Measurements from ENCODE around the gene IQCC. TPM values are rescaled to one million over a fixed set of nuclear protein-coding genes. Genes with fewer than 3 reads are reported as not detected.
A peak's percentile ranks its signal among the peaks of the same experiment; 100 is the strongest.
"Not testable (repeated sequence)": the region's sequence is repeated elsewhere in the genome, so short reads cannot be mapped to it uniquely, and the experiment has no call there.

The IQCC gene
- total RNA-seq (2014; rRNA removed; shearing (Covaris generic)): 4.8 and 9.1 TPM in 2 replicates

GRCh38 chr1:32205401-32206370, at the start of gene IQCC:
Gene IQCC, plus strand, starts transcription at chr1:32205671. Its CDS starts 11 bp downstream, at chr1:32205682.
- DNase-seq (ENCODE audit: low spot score): peak; percentile 93

DNA sequence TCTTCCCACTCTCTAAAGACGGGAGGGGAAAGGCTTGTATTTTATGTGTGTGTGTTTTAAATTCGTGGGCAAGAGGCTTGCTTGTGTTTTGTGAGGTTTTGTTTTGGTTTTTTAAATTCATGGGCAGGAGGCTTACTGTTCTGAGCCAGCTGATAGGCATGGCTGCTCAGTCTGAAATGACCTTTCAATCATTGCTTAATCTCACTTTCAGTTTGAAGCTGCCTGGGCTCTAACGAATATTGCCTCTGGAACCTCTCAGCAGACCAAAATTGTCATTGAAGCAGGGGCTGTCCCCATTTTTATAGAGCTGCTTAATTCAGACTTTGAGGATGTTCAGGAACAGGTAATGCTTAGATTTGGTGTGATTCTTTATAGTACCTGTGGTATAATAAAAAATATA, 46.3 kb upstream of the IQCC start:
- DNase-seq (ENCODE audit: low spot score): no peak

DNA sequence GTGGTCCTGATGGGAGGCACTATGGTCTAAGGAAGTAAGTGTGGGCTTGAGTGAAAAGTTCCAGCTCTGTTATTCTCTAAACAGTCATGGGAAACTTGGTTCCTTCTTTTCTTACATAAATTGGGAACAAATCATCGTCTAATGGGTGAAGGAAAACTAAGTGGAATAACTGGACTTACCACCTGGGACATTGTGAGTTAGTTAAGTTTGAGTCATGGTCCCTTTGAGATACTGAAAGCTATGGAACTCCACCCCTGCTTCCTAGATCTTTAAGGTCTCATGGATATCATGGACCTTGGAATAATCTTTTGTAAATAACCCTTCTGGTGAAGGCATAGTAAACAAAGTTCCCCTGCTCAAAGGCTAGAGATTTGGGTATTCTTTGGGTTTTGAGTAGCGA, 42.1 kb upstream of the IQCC start:
- no peak for DNase-seq (ENCODE audit: low spot score)

GRCh38 chr1:32165633-32166032, 39.8 kb upstream of the IQCC start:
- not testable (repeated sequence) for DNase-seq (ENCODE audit: low spot score)

DNA sequence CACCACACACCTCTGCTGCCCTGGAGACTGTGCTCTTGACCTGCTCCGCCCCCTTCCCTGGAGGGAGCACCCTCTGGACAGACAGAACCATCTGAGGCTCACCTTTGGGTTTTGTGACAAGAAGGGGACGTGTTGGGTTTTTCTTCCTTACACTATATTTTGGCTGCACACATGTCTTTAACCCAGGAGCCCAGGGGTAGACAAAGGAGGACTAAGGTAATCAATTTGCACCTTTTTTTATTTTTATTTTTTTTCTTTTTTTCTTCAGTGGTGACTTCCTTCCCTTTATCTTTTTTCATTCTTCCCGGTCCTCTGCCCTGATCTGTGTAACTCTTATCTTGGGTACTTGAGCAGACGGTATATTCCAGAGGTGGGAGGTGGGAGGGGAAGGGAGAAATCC, 34.5 kb upstream of the IQCC start:
- no peak for DNase-seq (ENCODE audit: low spot score)

GRCh38 chr1:32172621-32173245, 32.7 kb upstream of the IQCC start:
- no peak for DNase-seq (ENCODE audit: low spot score)

DNA sequence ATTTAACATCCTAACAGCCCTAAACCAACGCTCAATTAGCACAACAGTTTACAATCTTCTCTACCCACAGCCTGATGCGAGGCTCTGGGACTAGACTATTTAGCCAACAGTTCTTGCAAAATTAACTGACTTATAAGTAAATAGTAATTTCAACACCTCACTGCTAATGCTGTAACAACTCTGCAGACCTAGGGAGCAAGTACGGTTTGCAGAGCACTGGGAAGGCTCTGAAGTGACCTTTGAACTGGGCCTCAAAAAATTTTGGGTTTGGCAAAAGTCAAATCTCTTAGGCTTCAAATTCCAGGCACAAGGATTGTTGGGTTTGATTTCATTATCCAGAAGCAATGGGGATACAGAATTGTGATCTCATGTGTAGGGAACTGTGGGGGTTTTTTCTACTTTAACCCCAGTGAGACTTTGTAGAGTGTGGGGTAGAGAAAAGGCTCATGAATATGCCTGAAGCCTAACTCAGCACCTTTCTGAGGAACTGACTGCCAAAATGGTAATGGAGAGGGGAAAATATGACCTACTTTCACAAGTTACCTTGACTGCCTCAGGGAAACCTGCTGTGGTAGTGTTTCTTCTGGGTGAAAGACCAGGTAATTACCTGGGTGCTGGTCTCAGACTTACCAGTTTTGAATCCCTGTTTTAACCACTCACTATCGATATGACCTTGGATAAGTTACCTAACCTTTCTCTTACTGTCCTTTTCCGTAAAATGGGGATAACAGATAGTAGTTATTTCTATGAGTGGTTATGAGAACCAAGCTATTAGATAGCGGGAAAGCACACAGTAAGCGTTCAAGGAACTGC, 26.9 kb upstream of the IQCC start:
- no peak for DNase-seq (ENCODE audit: low spot score)

- no peak for DNase-seq (ENCODE audit: low spot score)
Observed at GRCh38 chr1:32179193-32179442, 26.4 kb upstream of the IQCC start.

DNA sequence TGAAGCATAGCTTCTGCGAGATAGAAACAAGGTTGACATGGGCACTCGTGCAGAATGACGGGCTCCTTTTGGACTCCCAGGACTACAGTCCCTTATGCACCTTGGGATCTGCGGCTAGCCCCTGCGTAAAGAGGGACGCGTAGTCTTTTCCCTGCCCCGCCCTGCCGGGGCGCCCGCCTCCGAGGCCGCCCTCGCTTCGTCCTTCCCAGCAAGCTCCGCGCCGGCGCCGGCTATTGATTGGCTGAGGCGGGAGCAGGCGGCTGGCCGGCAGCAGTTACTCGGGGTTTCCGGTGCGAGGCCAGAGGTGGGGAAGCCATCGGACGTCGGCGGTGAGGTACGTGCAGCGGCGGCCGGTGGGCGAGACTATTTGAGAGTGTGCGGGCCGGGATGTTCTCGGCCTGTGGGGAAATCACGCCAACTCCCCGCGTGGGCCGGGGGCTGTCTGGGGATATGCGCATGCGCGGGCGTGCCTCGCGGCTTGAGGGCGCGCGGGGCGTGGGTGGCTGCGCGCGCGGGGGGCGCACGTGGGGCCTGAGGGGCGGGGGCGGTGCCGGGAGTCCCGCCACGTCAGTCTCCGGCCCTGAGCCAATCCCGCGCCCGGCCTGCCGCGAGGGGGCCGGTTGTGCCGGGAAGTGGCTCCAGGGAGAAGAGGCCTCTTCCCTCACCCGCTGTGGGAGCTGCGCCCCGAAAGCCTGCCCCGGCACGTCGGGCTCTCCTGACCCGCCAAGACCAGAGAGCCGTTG, 25.9 kb upstream of the IQCC start, which contains the start of gene TXLNA:
TSS of gene TXLNA (plus strand) at position 233 of the 743 bp plus-strand sequence. CDS start 671 bp downstream, outside the sequence.
- DNase-seq (ENCODE audit: low spot score): peak; percentile 91

GRCh38 chr1:32180186-32181060, 25.0 kb upstream of the IQCC start:
- peak; percentile 51 for DNase-seq (ENCODE audit: low spot score)

GRCh38 chr1:32181065-32181464, 24.4 kb upstream of the IQCC start:
- no peak for DNase-seq (ENCODE audit: low spot score)

DNA sequence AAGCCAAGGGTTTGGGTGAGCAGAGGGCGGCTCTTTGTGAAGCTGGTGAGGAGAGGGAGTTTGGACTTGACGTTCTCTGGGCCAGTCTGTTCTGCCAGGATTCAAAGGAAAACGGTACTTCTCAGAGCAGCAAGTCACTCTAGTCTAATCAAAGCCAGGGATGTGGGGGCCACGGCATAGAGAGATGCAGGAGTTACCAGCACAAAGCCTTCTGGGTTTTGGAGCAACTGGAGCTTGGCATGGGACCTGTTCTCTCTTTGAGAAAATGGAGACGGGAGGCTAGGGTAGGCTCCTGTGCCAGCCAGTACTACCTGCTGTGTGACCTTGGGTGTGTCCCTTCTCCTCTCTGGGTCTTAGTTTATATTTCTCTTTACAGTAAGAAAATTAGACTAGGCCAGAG, 23.9 kb upstream of the IQCC start:
- no peak for DNase-seq (ENCODE audit: low spot score)

- no peak for DNase-seq (ENCODE audit: low spot score)
Observed at GRCh38 chr1:32182060-32182459, 23.4 kb upstream of the IQCC start.

- no peak for DNase-seq (ENCODE audit: low spot score)
Observed at GRCh38 chr1:32184650-32185049, 20.8 kb upstream of the IQCC start.

DNA sequence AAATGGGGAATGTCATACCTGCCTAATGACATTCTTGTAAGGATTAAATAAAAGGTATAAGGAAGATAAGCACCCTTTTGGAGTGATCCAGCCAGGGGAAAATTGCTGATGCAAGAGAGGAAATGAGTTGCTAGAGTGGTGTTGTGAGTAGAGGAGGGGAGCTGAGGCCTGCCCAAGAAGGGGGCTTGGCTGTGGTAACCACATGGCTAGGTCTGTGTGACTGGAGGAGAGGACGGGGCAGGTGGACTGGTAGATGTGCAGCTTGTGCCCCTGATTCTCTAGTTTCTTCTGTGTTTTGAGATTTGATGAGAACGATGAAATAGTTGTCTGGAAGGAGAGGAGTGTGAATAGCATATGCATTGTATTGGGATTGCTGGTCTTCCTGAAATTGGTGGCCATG, 19.4 kb upstream of the IQCC start:
- DNase-seq (ENCODE audit: low spot score): no peak

DNA sequence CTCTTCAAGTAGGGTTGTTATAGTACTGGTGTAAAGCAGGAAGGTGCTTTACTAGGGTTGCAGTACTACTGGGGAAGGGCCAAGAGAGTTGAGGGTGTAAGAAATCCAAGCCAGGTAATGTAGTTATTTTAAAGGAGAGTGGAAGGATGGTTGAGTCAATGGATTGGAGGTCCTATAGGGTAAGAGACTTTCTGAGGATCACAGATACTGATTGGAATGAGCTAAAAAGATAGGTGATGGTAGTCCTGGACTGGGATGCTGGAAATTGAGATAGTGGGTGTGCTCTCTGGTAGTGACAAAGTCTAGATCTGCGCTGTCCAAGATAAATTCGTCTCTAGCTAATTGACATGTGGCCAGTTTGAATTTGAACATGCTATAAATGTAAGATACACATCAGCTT, 19.0 kb upstream of the IQCC start:
- no peak for DNase-seq (ENCODE audit: low spot score)

- no peak for DNase-seq (ENCODE audit: low spot score)
Observed at GRCh38 chr1:32187850-32188249, 17.6 kb upstream of the IQCC start.

- no peak for DNase-seq (ENCODE audit: low spot score)
Observed at GRCh38 chr1:32192220-32192948, 13.1 kb upstream of the IQCC start.

- DNase-seq (ENCODE audit: low spot score): no peak
Observed at GRCh38 chr1:32194984-32195383, 10.5 kb upstream of the IQCC start.

DNA sequence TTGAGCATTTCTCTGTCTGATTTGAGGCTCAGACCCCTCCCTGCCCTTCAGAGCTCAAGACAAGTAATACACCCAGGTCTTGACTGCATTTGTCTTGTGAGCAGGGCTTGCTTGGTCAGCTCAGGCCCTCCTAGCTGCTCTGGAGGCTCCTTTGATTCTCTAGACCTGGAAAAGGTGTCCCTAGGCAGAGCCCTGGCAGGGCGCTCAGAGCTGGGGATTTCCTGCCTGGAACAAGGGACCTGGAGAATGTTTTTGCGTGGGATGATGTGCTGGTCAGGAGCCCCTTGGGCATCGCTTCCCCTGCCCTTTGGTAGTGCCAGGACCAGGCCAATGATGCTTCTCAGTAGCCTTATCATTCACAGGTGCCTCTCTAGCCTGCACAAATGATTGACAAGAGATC, 9.9 kb upstream of the IQCC start:
- DNase-seq (ENCODE audit: low spot score): no peak

Measured in HT-29 (cell line).